ENCODE data around the gene C14orf39.
"Not testable (repeated sequence)": the region's sequence is repeated elsewhere in the genome, so short reads cannot be mapped to it uniquely, and the experiment has no call there.

Gene C14orf39

DNA sequence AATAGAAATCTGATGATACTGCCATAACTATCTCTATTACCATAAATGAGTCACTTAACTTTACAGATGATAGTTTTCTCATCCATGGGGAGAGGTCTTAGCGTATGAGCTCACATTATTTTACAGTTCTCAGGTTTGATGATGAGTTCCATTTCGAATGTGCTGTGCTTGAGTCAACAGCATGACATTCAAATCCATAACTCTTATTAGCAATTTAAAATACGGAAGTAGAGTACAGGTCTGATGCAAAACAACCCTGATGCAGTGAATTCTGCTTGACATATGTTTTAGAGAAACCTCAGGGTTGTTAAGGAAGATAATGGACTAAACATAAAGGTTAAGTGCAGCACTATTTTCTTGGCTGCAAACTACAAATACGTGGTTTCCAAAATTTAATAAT is 30.0 kb downstream of the C14orf39 start:
- Histone ChIP-seq H3K27ac (ENCODE audit: low read depth, low read length) (no peak overlapping the region), H4K20me1 (ENCODE audit: low read depth, low read length) (no peaks in the 10 kb centered on the region; the same call in 1 of the 2 replicates), H3K27me3 (ENCODE audit: low read length) (no peaks in the 10 kb centered on the region), H3K36me3 (ENCODE audit: low read length) (no peaks in the 10 kb centered on the region), H3K9me2 (replicated peaks; ENCODE audit: insufficient read depth, low read length) (no peaks in the 10 kb centered on the region), H3K79me2 (ENCODE audit: insufficient read depth, low read length) (no peaks in the 10 kb centered on the region), H3K4me3 (ENCODE audit: insufficient read depth, low read length, poor library complexity, severe bottlenecking) (no peak overlapping the region), H3K9me3 (ENCODE audit: insufficient read depth, low read length) (no peaks in the 10 kb centered on the region), H3K9ac (ENCODE audit: low read length) (no peak overlapping the region), H3K4me2 (ENCODE audit: low read depth, low read length, poor library complexity, severe bottlenecking) (no peak overlapping the region), H3F3A (ENCODE audit: insufficient read depth) (no peaks in the 10 kb centered on the region), H2AFZ (ENCODE audit: low read depth, low read length, severe bottlenecking) (no peak overlapping the region)
- TF ChIP-seq, protein P1, sequence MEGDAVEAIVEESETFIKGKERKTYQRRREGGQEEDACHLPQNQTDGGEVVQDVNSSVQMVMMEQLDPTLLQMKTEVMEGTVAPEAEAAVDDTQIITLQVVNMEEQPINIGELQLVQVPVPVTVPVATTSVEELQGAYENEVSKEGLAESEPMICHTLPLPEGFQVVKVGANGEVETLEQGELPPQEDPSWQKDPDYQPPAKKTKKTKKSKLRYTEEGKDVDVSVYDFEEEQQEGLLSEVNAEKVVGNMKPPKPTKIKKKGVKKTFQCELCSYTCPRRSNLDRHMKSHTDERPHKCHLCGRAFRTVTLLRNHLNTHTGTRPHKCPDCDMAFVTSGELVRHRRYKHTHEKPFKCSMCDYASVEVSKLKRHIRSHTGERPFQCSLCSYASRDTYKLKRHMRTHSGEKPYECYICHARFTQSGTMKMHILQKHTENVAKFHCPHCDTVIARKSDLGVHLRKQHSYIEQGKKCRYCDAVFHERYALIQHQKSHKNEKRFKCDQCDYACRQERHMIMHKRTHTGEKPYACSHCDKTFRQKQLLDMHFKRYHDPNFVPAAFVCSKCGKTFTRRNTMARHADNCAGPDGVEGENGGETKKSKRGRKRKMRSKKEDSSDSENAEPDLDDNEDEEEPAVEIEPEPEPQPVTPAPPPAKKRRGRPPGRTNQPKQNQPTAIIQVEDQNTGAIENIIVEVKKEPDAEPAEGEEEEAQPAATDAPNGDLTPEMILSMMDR (IDR thresholded peaks at IDR 0.05; ENCODE audit: insufficient read depth, low read length, poor library complexity, severe bottlenecking), result no peak
- no peak for TF ChIP-seq EZH2phosphoT487 (conservative IDR thresholded peaks at IDR 0.05; ENCODE audit: low read length)

DNA sequence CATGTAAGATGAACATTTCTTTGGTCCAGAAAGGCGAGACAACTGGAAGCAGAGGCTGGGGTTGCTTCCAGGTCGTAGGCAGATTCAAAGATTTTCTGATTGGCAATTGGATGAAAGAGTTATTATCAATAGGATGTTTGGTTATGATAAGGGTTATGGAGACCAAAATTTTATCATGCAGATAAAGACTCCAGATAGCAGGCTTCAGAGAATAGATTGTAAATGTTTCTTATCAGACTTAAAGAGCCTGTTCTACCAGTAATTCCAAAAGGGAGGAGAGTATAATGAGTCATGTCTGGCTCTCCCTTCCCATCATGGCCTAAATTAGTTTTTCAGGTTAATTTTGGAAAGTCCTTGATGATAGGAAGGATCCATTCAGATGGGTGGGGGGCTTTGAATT is 55.6 kb downstream of the C14orf39 start:
- Histone ChIP-seq H3K27ac (ENCODE audit: low read depth, low read length) (no peak overlapping the region), H3K9me2 (replicated peaks; ENCODE audit: insufficient read depth, low read length) (no peaks in the 10 kb centered on the region), H3K27me3 (ENCODE audit: low read length) (no peaks in the 10 kb centered on the region), H3K9ac (ENCODE audit: low read length) (no peak overlapping the region), H4K20me1 (ENCODE audit: low read depth, low read length) (no peaks in the 10 kb centered on the region), H3K4me2 (ENCODE audit: low read depth, low read length, poor library complexity, severe bottlenecking) (no peak overlapping the region), H3F3A (ENCODE audit: insufficient read depth) (no peaks in the 10 kb centered on the region; the same call in 1 of the 2 replicates), H2AFZ (ENCODE audit: low read depth, low read length, severe bottlenecking) (no peak overlapping the region), H3K79me2 (ENCODE audit: insufficient read depth, low read length) (no peaks in the 10 kb centered on the region), H3K9me3 (ENCODE audit: insufficient read depth, low read length) (no peaks in the 10 kb centered on the region), H3K36me3 (ENCODE audit: low read length) (no peaks in the 10 kb centered on the region), H3K4me3 (ENCODE audit: insufficient read depth, low read length, poor library complexity, severe bottlenecking) (no peak overlapping the region)
- TF ChIP-seq, protein P1 (IDR thresholded peaks at IDR 0.05; ENCODE audit: insufficient read depth, low read length, poor library complexity, severe bottlenecking), result no peak
- no peak for TF ChIP-seq EZH2phosphoT487 (conservative IDR thresholded peaks at IDR 0.05; ENCODE audit: low read length)

DNA sequence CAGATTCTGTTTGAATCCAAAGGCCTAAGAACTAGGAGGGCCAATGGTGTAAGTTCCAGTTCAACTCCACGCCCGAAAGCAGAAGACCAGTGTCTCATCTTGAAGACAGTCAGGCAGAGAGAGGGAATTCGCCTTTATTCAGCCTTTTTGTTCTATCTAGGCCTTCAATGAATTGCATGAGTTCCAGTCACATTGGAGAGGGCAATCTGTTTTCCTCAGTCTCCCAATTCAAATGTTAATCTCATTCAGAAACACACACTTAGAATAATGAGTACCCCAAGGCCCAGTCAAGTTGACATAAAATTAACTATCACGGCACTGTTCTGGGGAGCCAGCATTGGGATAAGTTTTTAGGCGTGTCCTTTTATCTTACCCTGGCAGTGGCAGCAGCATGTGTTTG is 65.8 kb downstream of the C14orf39 start:
- Histone ChIP-seq H3K36me3 (ENCODE audit: low read length) (no peaks in the 10 kb centered on the region), H3K9me2 (replicated peaks; ENCODE audit: insufficient read depth, low read length) (no peaks in the 10 kb centered on the region), H3K79me2 (ENCODE audit: insufficient read depth, low read length) (no peaks in the 10 kb centered on the region), H3K27me3 (ENCODE audit: low read length) (no peaks in the 10 kb centered on the region), H4K20me1 (ENCODE audit: low read depth, low read length) (no peaks in the 10 kb centered on the region), H3K9me3 (ENCODE audit: insufficient read depth, low read length) (no peaks in the 10 kb centered on the region), H3K27ac (ENCODE audit: low read depth, low read length) (no peak overlapping the region), H3K4me3 (ENCODE audit: insufficient read depth, low read length, poor library complexity, severe bottlenecking) (no peak overlapping the region), H3F3A (ENCODE audit: insufficient read depth) (no peaks in the 10 kb centered on the region), H3K4me2 (ENCODE audit: low read depth, low read length, poor library complexity, severe bottlenecking) (no peak overlapping the region), H3K9ac (ENCODE audit: low read length) (no peak overlapping the region), H2AFZ (ENCODE audit: low read depth, low read length, severe bottlenecking) (no peak overlapping the region)
- TF ChIP-seq EZH2phosphoT487 (conservative IDR thresholded peaks at IDR 0.05; ENCODE audit: low read length), result no peak
- TF ChIP-seq, protein P1 (IDR thresholded peaks at IDR 0.05; ENCODE audit: insufficient read depth, low read length, poor library complexity, severe bottlenecking), result no peak

DNA sequence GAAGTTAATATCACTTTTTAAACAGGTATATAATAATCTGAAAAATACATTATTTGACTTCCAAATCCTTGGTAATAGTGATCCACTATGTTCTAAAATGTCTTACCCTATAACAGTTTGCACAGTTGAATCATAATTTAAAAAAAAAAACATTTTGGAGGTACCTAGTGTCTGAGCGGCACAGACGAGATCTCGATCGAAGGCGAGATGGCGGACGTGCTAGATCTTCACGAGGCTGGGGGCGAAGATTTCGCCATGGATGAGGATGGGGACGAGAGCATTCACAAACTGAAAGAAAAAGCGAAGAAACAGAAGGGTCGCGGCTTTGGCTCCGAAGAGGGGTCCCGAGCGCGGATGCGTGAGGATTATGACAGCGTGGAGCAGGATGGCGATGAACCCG is 88.3 kb downstream of the C14orf39 start:
- H3K4me2 ChIP-seq (ENCODE audit: low read depth, low read length, poor library complexity, severe bottlenecking); H3K36me3 ChIP-seq (ENCODE audit: low read length); H3K9ac ChIP-seq (ENCODE audit: low read length); H3K9me2 ChIP-seq (replicated peaks; ENCODE audit: insufficient read depth, low read length); H3K27me3 ChIP-seq (ENCODE audit: low read length); H3K9me3 ChIP-seq (ENCODE audit: insufficient read depth, low read length); H3F3A ChIP-seq (ENCODE audit: insufficient read depth); H2AFZ ChIP-seq (ENCODE audit: low read depth, low read length, severe bottlenecking); H3K79me2 ChIP-seq (ENCODE audit: insufficient read depth, low read length); H4K20me1 ChIP-seq (ENCODE audit: low read depth, low read length); H3K4me3 ChIP-seq (ENCODE audit: insufficient read depth, low read length, poor library complexity, severe bottlenecking); H3K27ac ChIP-seq (ENCODE audit: low read depth, low read length): not testable (repeated sequence)

Measured in SU-DHL-6 (cell line).